GM10248 (cell line): ENCODE data around the gene GOLGA2.

Source experiments
- CTCF ChIA-PET: fragments of 300-600 bp; sonication (Branson Sonifier 250); formaldehyde crosslinking; extraction: SDS; loops from one replicate; lab custom pipeline; 2021; ENCODE audit warnings: antibody characterized with exemption; lab: Yijun Ruan, JAX
- POLR2A ChIA-PET: fragments of 350-650 bp; sonication (Branson Sonifier 250); formaldehyde crosslinking; extraction: SDS; loops from one replicate; lab custom pipeline; 2020; ENCODE audit warnings: antibody characterized with exemption; lab: Yijun Ruan, JAX
- DNase-seq: peaks from one replicate; pipeline ENCODE4 v3.0.0; 2012; ENCODE audit errors: extremely low spot score
- TF ChIP-seq, protein P1 (sequence below): IDR thresholded peaks from 2 replicates; pipeline ENCODE4 v1.5.1; 2012; ENCODE audit warnings: mild to moderate bottlenecking, low read depth; ENCODE audit errors: extremely low read depth, missing control alignments, control extremely low read depth

Gene GOLGA2

DNA sequence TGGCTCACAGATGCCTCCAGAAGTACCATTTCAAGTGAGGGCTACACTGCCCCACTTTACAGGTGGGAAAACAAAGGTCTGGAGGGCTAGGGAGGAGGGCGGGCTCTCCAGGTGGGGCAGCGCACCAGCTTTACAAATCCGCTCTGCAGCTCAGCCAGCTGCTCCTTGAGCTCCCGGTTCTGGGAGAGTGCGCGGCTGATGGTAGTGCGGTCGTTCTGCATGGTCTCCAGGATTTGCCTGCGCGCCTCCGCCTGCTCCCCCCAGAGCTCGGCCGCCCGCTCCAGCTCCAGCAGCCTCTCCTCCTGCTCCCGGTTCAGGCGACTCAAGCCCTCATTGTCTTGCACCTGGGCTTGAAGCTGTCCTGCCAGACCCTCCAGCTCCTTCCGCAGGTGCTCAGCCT is 15.5 kb downstream of the GOLGA2 start:
- CTCF ChIA-PET, result no interaction called here
- TF ChIP-seq, protein P1, sequence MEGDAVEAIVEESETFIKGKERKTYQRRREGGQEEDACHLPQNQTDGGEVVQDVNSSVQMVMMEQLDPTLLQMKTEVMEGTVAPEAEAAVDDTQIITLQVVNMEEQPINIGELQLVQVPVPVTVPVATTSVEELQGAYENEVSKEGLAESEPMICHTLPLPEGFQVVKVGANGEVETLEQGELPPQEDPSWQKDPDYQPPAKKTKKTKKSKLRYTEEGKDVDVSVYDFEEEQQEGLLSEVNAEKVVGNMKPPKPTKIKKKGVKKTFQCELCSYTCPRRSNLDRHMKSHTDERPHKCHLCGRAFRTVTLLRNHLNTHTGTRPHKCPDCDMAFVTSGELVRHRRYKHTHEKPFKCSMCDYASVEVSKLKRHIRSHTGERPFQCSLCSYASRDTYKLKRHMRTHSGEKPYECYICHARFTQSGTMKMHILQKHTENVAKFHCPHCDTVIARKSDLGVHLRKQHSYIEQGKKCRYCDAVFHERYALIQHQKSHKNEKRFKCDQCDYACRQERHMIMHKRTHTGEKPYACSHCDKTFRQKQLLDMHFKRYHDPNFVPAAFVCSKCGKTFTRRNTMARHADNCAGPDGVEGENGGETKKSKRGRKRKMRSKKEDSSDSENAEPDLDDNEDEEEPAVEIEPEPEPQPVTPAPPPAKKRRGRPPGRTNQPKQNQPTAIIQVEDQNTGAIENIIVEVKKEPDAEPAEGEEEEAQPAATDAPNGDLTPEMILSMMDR, result no peak
- DNase-seq, result no peak
- POLR2A ChIA-PET, result no interaction called here

DNA sequence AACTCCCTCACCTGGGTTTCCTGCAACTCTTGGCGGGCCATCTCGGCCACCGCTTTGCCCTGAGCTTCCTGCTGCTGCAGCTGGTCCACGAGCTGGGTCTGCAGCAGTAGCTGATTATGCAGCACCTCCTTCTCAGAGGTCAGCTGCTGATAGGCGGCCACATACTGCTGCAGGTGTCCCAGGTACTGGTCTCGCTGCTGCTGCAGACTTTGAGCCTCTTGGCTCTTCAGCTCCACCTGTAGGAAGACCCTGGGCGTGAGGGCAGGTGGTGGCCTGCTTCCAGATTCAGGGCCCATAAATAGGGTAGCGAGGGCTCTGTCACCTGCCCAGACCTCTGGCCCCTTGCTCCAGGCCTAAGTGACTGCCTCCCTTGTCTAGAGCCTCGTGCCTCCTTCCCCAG is 16.7 kb downstream of the GOLGA2 start:
- CTCF ChIA-PET, result no interaction called here
- POLR2A ChIA-PET, result interaction anchor here (0.6 kb wide), 1 partner anchor 9 kb away, joined by 3 read pairs; no protein-coding TSS in a partner anchor
- no peak for DNase-seq
- TF ChIP-seq, protein P1, result no peak

DNA sequence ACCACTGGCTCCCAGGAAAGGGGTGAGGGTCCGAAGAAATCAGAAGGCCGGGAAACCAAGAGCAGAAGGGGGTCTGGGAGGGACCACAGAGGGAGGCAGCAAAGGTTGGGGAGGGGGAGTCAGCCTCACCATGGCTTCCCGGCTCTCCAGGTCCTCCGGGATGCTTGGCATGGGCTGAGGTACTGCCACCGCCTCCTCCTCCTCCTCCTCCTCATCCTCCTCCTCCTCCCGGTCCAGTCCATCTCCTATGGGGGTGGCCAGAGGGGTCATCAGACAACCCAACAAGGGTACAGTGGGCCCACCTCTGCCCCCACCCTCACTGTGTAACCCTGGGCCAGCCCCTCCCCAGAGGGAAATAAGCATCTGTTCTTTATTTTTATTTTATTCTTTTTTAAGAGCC is 17.5 kb downstream of the GOLGA2 start:
- TF ChIP-seq, protein P1, result no peak
- no peak for DNase-seq
- POLR2A ChIA-PET, result no interaction called here
- CTCF ChIA-PET, result interaction anchor here (0.8 kb wide), 1 partner anchor 10 kb away, joined by 3 read pairs; no protein-coding TSS in a partner anchor

DNA sequence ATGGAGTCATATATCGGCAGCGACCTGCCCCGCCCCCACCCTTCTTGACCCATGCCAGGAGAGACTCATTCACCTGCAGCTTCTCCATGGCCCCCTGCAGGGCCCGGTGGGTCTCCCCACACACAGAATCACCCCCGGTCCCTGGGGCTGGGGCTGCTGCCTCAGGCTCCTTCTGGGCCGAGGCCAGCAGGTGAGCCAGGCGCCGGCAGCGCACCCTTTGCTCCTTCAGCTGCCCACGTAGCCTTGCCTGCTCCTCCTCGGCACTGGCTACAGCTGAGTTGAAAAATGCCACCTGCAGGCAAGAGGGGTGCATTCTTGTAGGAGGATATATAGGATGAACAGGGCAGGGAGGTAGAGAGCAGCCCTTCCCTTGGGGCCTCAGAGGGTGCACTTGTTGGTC is 17.9 kb downstream of the GOLGA2 start:
- ChIA-PET CTCF (interaction anchor here (0.8 kb wide), 1 partner anchor 10 kb away, joined by 3 read pairs; no protein-coding TSS in a partner anchor), POLR2A (no interaction called here)
- no peak for DNase-seq
- TF ChIP-seq, protein P1, result no peak

DNA sequence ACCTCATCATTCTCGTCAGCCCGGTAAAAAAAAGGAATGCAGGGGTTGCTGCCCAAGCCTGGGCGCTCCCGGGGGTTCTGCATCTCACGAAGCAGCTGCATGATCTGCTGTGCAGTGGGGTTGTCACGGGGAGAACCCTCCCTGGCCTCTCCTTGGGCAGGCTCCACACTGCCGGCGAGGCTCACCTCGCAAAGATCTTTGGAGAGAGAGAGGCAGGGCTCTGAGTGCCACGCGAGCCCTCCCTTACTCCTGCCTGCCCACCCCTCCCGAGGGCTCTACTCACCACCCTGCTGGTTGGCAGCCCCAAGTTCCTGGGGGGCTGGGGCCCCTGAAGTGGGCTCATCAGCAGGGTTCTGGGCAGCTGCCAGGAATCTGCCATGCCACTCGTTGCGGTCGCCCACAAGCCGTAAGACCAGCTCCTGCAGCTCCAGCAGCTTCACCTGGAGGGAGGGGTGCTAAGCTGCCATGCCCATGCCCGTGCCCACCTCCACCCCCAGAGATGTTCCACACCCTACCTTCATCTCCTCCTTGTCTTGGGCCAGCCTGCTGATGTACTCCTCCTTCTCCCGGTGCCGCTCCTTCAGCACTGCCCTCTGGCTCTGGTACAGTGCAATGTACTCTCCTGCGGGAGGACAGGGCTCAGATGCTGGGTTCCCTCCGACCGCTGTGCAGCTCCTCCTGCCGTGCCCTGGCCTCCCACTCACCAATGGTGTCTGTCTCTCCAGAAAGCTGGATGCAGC is 18.6 kb downstream of the GOLGA2 start:
- TF ChIP-seq, protein P1, result no peak
- POLR2A ChIA-PET, result no interaction called here

DNA sequence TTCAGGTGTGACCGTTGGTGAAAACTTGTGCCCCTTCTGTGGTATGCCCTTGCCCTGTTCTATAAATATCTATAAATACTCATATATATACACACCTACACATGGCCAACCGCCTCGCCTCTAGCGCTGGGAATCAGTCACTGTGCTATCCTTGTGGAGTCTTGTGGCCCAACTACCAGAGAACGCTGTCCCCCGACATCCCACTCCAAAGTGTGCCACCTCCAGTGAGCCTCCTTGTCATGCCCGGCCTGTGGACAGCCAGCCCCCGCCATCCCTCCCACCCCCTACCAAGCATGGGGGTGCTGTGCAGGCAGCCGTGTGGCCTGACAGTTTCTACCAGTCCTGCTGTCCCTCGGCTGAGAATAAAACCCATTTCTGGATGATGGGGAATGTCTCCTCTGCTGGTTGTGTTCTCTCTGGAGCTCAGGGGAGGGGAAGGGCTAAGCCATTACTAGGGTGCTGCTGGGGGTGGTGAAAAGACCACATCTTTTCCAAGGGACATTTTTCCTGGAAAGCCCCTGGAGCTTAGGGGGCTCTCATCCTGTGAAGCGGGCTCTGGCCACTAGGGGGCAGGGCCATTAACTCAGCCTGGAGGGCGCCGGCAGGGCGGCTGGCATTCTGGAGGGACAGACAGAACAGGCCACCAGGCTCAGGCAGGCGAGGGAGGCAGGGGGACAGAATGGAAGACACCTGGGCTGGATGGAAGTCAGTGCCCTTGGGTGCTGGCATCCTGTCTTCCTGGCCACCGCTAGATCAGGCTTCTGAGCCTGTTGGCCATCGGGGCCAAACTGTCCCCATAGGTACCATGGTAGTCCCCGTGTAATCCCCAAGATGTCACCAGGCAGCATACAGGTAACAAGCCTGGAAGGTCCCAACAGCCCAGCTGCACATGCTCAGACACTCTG is 20.7 kb downstream of the GOLGA2 start:
- CTCF ChIA-PET, result interaction anchor here (0.6 to 1.9 kb wide), 18 partner anchors 8 to 165 kb away, joined by 3 to 9 read pairs (median 4); no protein-coding TSS in a partner anchor
- POLR2A ChIA-PET, result interaction anchor here (0.6 to 1.9 kb wide), 2 partner anchors 21 to 325 kb away, joined by 3 to 4 read pairs; partner anchors contain the start of genes GOLGA2 and SWI5
- DNase-seq, result peak; percentile 71

More for the DNA sequence above, 18.6 kb downstream of the GOLGA2 start:
- CTCF ChIA-PET, result interaction anchor here (0.8 kb wide), 1 partner anchor 11 kb away, joined by 3 read pairs; no protein-coding TSS in a partner anchor
- no peak for DNase-seq

More for the DNA sequence above, 20.7 kb downstream of the GOLGA2 start:
- TF ChIP-seq, protein P1, result peak; percentile 85
